ENCODE measurements around the gene CD244. TPM values are rescaled to one million over a fixed set of nuclear protein-coding genes. Genes with fewer than 3 reads are reported as not detected.

The CD244 gene
- total RNA-seq, 2 experiments from 2014 or later, result not detected

- Histone ChIP-seq H3K79me2 (ENCODE audit: insufficient read depth, low read depth, low read length) (peaks cover 13% of the 10 kb centered on the region; the same call in 1 of the 2 replicates), H4K20me1 (ENCODE audit: insufficient read depth, low read length) (no peaks in the 10 kb centered on the region), H2AFZ (ENCODE audit: low read length) (no peak overlapping the region), H3K36me3 (ENCODE audit: insufficient read depth, low read length) (peaks cover 85% of the 10 kb centered on the region), H3K4me3 (ENCODE audit: low read depth, low read length, poor library complexity, severe bottlenecking) (no peak overlapping the region), H3K4me2 (ENCODE audit: low read length) (no peak overlapping the region), H3K9me3 (ENCODE audit: low read length) (peaks cover 18% of the 10 kb centered on the region), H3K9me2 (ENCODE audit: insufficient read depth, low read length) (no peaks in the 10 kb centered on the region), H3K4me1 (ENCODE audit: insufficient read depth, low read length, poor library complexity, severe bottlenecking) (peaks cover 7% of the 10 kb centered on the region), H3K27ac (ENCODE audit: low read depth, low read length, poor library complexity, severe bottlenecking) (no peak overlapping the region)
- POLR2A ChIA-PET, result no interaction called here
- CTCF ChIA-PET (ENCODE audit: unreplicated experiment), result no interaction called here
- no TSS peak for BruUV-seq (replicated peaks)
- intact Hi-C loops (cut with micrococcal nuclease; ENCODE audit: unreplicated experiment), result no loop called here
- DNase-seq (ENCODE audit: low spot score), result no peak
- TF ChIP-seq CTCF (conservative IDR thresholded peaks at IDR 0.05; ENCODE audit: low read length), result no peak
- TF ChIP-seq EZH2phosphoT487 (IDR thresholded peaks at IDR 0.05; ENCODE audit: borderline replicate concordance, low read depth, low read length), result no peak
Observed at GRCh38 chr1:160810486-160810885, 52.2 kb downstream of the CD244 start.

DNA sequence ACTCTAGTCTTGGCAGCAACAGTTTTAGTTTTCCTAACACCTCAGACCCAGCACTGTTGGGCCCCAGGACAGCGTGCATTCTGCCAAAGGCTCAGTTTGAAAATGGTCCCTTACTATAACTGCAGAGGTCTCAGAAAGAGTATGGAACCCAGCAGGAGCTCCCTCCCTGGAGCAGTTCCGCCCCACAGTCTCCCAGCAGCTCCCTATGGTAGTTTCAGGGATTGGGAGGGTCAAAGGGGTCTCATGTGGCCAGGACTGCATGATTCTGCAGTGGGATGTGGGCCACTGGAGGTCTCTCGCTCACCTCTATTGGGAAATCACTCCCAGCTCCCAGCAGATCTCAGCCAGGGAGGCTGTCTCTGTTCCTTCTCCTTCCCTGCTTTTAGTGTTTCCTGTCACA lies 54.4 kb downstream of the CD244 start:
- Histone ChIP-seq H3K36me3 (ENCODE audit: insufficient read depth, low read length) (peaks cover 85% of the 10 kb centered on the region), H3K79me2 (ENCODE audit: insufficient read depth, low read depth, low read length) (peaks cover 20% of the 10 kb centered on the region; the same call in 1 of the 2 replicates), H3K4me2 (ENCODE audit: low read length) (no peak overlapping the region), H4K20me1 (ENCODE audit: insufficient read depth, low read length) (no peaks in the 10 kb centered on the region), H3K27ac (ENCODE audit: low read depth, low read length, poor library complexity, severe bottlenecking) (no peak overlapping the region), H3K9me2 (ENCODE audit: insufficient read depth, low read length) (no peaks in the 10 kb centered on the region), H3K4me3 (ENCODE audit: low read depth, low read length, poor library complexity, severe bottlenecking) (no peak overlapping the region), H3K9me3 (ENCODE audit: low read length) (peaks cover 34% of the 10 kb centered on the region), H3K4me1 (ENCODE audit: insufficient read depth, low read length, poor library complexity, severe bottlenecking) (peaks cover 4% of the 10 kb centered on the region), H2AFZ (ENCODE audit: low read length) (no peak overlapping the region)
- DNase-seq (ENCODE audit: low spot score), result no peak
- ChIA-PET POLR2A (interaction anchor here (0.6 kb wide), 1 partner anchor 10 kb away, joined by 3 read pairs; no protein-coding TSS in a partner anchor), CTCF (ENCODE audit: unreplicated experiment) (no interaction called here)
- intact Hi-C loops (cut with micrococcal nuclease; ENCODE audit: unreplicated experiment), result no loop called here
- BruUV-seq (replicated peaks), result no TSS peak
- no peak for TF ChIP-seq CTCF (conservative IDR thresholded peaks at IDR 0.05; ENCODE audit: low read length)
- TF ChIP-seq EZH2phosphoT487 (IDR thresholded peaks at IDR 0.05; ENCODE audit: borderline replicate concordance, low read depth, low read length), result no peak

GRCh38 chr1:160807738-160808137 lies 54.9 kb downstream of the CD244 start:
- DNase-seq (ENCODE audit: low spot score), result no peak
- no peaks in the 10 kb centered on the region for H3K4me1 ChIP-seq (ENCODE audit: insufficient read depth, low read length, poor library complexity, severe bottlenecking)
- POLR2A ChIA-PET, result interaction anchor here (3.1 kb wide), 1 partner anchor 11 kb away, joined by 14 read pairs; the partner anchor contains the start of gene LY9
- H3K27ac ChIP-seq (ENCODE audit: low read depth, low read length, poor library complexity, severe bottlenecking), result no peak overlapping the region
- no TSS peak for BruUV-seq (replicated peaks)
- peaks cover 86% of the 10 kb centered on the region for H3K36me3 ChIP-seq (ENCODE audit: insufficient read depth, low read length)
- H3K9me2 ChIP-seq (ENCODE audit: insufficient read depth, low read length), result no peaks in the 10 kb centered on the region
- no peak overlapping the region for H2AFZ ChIP-seq (ENCODE audit: low read length)
- intact Hi-C loops (cut with micrococcal nuclease; ENCODE audit: unreplicated experiment), result no loop called here
- no peak overlapping the region for H3K4me2 ChIP-seq (ENCODE audit: low read length)
- H3K9me3 ChIP-seq (ENCODE audit: low read length), result peaks cover 34% of the 10 kb centered on the region
- CTCF ChIA-PET (ENCODE audit: unreplicated experiment), result no interaction called here
- H3K79me2 ChIP-seq (ENCODE audit: insufficient read depth, low read depth, low read length), result peaks cover 20% of the 10 kb centered on the region; the same call in 1 of the 2 replicates
- no peak overlapping the region for H3K4me3 ChIP-seq (ENCODE audit: low read depth, low read length, poor library complexity, severe bottlenecking)
- TF ChIP-seq EZH2phosphoT487 (IDR thresholded peaks at IDR 0.05; ENCODE audit: borderline replicate concordance, low read depth, low read length) (no peak), CTCF (conservative IDR thresholded peaks at IDR 0.05; ENCODE audit: low read length) (no peak; the same call in 1 of the 2 replicates)
- no peaks in the 10 kb centered on the region for H4K20me1 ChIP-seq (ENCODE audit: insufficient read depth, low read length)
